Upper lobe of right lung (tissue), 1 donor: ENCODE measurements around the gene MYO3A. TPM values are rescaled to one million over a fixed set of nuclear protein-coding genes. Genes with fewer than 3 reads are reported as not detected.

ENCODE experiments used
- ATAC-seq: fragments of 200-7000 bp; cut with Tn5 transposase; one replicate; pipeline ENCODE4 v1.9.1; 2020; ENCODE audit warnings: mild to moderate bottlenecking, moderate library complexity
- DNase-seq: peaks from one replicate; pipeline ENCODE4 v3.0.0-alpha.2; 2020
- H3K27ac ChIP-seq: fragments of 200-600 bp; one replicate; pipeline ENCODE4 v1.8.0; 2022
- H3K27me3 ChIP-seq: fragments of 200-600 bp; one replicate; pipeline ENCODE4 v1.8.0; 2022; ENCODE audit warnings: mild to moderate bottlenecking
- H3K36me3 ChIP-seq: fragments of 200-600 bp; one replicate; pipeline ENCODE4 v1.8.0; 2022
- H3K4me1 ChIP-seq: fragments of 200-600 bp; one replicate; pipeline ENCODE4 v1.8.0; 2022
- H3K4me3 ChIP-seq: fragments of 200-600 bp; one replicate; pipeline ENCODE4 v1.8.0; 2022; ENCODE audit warnings: mild to moderate bottlenecking
- H3K9me3 ChIP-seq: fragments of 200-600 bp; one replicate; pipeline ENCODE4 v1.8.0; 2022
- intact Hi-C: fragments of 100-400 bp; cut with DNase I; formaldehyde crosslinking; loops from one replicate; pipeline ENCODE4 v1.11.0; 2022
- total RNA-seq: library from RNA; stranded (reverse); fragmentation: NEBNext Ultra II Directional; extraction: Animal tissue kit (Norgen Biotek cat#: 25700); gene quantifications from one replicate; pipeline ENCODE4 v1.2.1, GENCODE V29; 2021
- TF ChIP-seq, protein P1 (sequence below): fragments of 200-600 bp; IDR thresholded peaks from one replicate; pipeline ENCODE4 v1.8.0; 2022; ENCODE audit warnings: antibody characterized with exemption
- donor health status: DM: no; HTN: yes; CAD: no; lungs with severe emphysema.

Gene MYO3A
- total RNA-seq, 1 donor from 2014 or later, result 0.06 TPM

DNA sequence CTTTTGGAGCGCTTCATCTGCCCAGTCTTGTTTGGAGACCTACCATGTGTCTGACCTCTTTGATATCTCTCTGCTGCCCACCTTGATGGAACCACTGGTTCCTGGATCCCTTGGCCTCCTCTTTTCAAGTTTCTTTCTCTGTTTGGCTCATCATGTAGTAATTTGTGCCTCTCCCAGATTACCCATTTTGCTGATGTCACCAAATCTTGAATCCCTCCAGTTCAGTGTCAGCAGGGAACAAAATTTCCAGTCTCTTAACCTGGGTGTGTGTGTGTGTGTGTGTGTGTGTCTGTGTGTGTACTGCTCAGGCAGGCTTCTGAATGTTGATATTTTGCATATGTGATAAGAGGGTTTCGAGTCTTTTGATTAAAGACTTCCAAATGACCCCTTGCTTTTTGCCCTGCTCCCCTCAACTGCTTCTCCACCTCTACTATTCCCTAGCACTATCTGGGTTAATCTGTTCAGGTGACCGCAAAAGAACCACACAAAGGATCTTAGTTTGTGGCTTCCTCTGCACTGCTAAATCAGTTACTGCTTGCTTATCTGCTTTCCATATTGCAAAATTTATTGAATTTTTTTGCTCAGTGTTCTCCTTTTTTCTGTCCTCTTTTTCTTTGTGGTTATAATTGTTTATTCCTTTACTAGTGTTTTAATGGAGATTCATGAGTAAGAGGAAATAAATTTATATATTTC lies 25.7 kb downstream of the MYO3A start:
- no peak for DNase-seq
- H3K4me1 ChIP-seq, result no peaks in the 10 kb centered on the region
- intact Hi-C loops, result no loop called here

DNA sequence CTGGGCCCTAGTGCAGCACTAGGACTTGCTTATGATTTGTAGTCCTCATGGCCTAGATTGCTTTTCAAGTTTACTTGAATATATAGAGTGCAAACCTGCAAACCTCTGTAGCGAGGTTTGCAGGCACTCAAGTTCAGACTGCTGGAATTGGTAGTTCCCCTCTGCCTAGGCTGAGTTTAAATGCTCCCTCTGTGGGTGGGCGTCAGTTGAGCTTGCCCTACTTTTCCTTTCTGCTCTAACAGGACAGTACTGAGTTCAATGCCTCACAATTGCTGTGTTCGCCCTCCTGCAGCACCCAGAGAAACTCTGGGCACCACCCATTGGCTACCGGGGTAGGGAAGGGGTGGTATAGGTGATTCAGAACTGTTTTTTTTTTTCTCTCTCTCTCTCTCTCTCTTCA lies 31.6 kb downstream of the MYO3A start:
- no peaks in the 10 kb centered on the region for H3K27me3 ChIP-seq
- no peaks in the 10 kb centered on the region for H3K4me1 ChIP-seq
- no peak overlapping the region for H3K4me3 ChIP-seq
- TF ChIP-seq, protein P1, sequence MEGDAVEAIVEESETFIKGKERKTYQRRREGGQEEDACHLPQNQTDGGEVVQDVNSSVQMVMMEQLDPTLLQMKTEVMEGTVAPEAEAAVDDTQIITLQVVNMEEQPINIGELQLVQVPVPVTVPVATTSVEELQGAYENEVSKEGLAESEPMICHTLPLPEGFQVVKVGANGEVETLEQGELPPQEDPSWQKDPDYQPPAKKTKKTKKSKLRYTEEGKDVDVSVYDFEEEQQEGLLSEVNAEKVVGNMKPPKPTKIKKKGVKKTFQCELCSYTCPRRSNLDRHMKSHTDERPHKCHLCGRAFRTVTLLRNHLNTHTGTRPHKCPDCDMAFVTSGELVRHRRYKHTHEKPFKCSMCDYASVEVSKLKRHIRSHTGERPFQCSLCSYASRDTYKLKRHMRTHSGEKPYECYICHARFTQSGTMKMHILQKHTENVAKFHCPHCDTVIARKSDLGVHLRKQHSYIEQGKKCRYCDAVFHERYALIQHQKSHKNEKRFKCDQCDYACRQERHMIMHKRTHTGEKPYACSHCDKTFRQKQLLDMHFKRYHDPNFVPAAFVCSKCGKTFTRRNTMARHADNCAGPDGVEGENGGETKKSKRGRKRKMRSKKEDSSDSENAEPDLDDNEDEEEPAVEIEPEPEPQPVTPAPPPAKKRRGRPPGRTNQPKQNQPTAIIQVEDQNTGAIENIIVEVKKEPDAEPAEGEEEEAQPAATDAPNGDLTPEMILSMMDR, result no peak
- DNase-seq (no peak), ATAC-seq (no peak)
- intact Hi-C loops, result no loop called here
- no peaks in the 10 kb centered on the region for H3K9me3 ChIP-seq
- no peaks in the 10 kb centered on the region for H3K36me3 ChIP-seq
- H3K27ac ChIP-seq, result no peak overlapping the region

More for the DNA sequence above, 25.7 kb downstream of the MYO3A start:
- no peak overlapping the region for H3K4me3 ChIP-seq
- no peak overlapping the region for H3K27ac ChIP-seq
- H3K36me3 ChIP-seq, result no peaks in the 10 kb centered on the region
- TF ChIP-seq, protein P1, result no peak
- ATAC-seq, result no peak
- no peaks in the 10 kb centered on the region for H3K27me3 ChIP-seq
- H3K9me3 ChIP-seq, result no peaks in the 10 kb centered on the region

DNA sequence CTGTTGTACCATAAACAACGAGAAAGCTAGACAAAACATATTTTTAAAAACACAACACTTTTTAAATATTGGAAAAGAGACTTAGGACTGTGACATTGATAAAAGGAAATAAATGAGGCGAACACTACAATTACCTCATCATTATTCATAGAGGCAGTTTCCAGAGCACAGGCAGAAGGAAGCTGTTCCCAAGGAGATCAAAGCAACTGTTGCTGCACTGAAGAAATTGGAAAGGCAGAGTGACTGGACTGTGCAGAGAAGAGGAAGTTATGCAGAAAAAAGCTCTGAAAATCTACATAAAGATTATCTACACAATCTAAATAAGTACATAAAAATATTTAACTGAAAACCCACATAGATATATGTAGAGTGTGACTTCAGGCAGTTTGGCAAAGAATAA lies 32.8 kb downstream of the MYO3A start:
- ATAC-seq (no peak), DNase-seq (no peak)
- no peaks in the 10 kb centered on the region for H3K9me3 ChIP-seq
- H3K4me1 ChIP-seq, result no peaks in the 10 kb centered on the region
- H3K27ac ChIP-seq, result no peak overlapping the region
- H3K4me3 ChIP-seq, result no peak overlapping the region
- TF ChIP-seq, protein P1, result no peak
- H3K27me3 ChIP-seq, result no peaks in the 10 kb centered on the region
- intact Hi-C loops, result no loop called here
- H3K36me3 ChIP-seq, result no peaks in the 10 kb centered on the region

DNA sequence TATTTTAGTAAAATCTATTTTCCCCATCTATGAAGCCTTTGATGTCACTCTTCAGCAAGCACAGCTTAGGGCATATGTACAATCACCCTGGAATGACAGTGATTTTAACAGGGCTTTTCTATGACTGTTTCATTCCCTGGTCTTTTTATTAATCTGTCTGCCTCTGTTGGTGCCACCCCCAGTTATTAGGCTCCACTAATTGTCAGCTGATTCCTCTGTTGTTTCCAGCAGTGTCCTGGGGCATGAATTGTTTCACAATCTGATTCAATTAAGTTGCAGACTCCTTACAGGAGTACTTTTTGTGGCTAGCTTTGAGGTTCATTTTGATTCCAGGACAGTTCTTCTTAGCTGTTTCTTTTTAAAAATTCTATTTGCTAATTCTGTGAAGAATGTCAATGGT lies 38.6 kb downstream of the MYO3A start:
- Histone ChIP-seq H3K36me3 (no peaks in the 10 kb centered on the region), H3K27me3 (no peaks in the 10 kb centered on the region), H3K4me3 (no peak overlapping the region), H3K9me3 (no peaks in the 10 kb centered on the region), H3K27ac (no peak overlapping the region), H3K4me1 (no peaks in the 10 kb centered on the region)
- ATAC-seq, result no peak
- intact Hi-C loops, result no loop called here
- TF ChIP-seq, protein P1, result no peak
- DNase-seq, result no peak

DNA sequence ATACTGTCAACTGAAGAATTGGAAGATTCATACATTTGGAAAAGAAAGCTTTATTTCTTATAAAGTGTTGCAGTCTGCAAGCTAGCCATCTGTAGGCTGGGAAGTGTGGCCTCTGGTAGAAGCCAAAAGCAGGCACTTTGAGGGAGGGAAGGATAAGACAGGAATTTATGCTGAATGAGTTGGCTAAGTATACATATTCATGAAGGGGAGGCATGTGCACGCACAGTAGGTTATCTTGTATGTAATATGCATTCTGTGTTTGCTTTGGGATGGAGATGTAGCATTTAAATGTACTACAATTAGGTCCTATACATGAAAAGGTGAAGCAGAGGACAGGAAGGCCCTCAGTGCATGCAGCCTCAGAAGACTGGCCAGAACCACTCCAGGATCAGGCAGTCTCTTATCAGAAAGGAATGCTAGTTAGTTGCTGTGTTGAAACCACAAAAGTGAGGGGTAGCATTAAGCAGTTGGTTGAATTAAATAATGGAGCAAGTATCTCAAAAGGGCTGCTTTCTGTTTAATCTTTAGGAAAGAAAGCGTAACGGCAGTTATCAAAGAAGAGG lies 40.9 kb downstream of the MYO3A start:
- intact Hi-C loops, result no loop called here
- ATAC-seq (peak; percentile 35), DNase-seq (no peak)
- Histone ChIP-seq H3K9me3 (no peaks in the 10 kb centered on the region), H3K36me3 (no peaks in the 10 kb centered on the region), H3K4me3 (no peak overlapping the region), H3K4me1 (no peaks in the 10 kb centered on the region), H3K27ac (no peak overlapping the region), H3K27me3 (no peaks in the 10 kb centered on the region)
- TF ChIP-seq, protein P1, result no peak
